SU-DHL-6 (cell line): Measurements from ENCODE around the gene UCN3.

Experiments
- CTCF ChIP-seq: fragments of 200-600 bp; sonication (generic); IDR thresholded peaks from one replicate; pipeline ENCODE4 v1.5.1; 2017; ENCODE audit warnings: antibody characterized with exemption, mild to moderate bottlenecking, low read length, moderate library complexity; ENCODE audit not compliant: insufficient read depth, poor library complexity, severe bottlenecking
- EZH2phosphoT487 ChIP-seq: fragments of 200-600 bp; sonication (generic), shearing (Covaris generic); conservative IDR thresholded peaks from 2 replicates; pipeline ENCODE4 v1.6.1; 2018; ENCODE audit warnings: mild to moderate bottlenecking, antibody characterized with exemption, low read length, moderate library complexity, mixed read lengths

- TF ChIP-seq CTCF, result no peak
- no peak for TF ChIP-seq EZH2phosphoT487
These were observed 30.4 kb upstream of the UCN3 start for GRCh38 chr10:5334196-5334880.
